Esophagus muscularis mucosa (tissue), 4 donors: ENCODE results near the gene DRC7.

Experiments used
- EP300 ChIP-seq: sonication (generic); formaldehyde crosslinking; IDR thresholded peaks from one replicate; pipeline ENCODE4 v1.6.1; 2017; ENCODE audit warnings: antibody characterized with exemption
- POLR2A ChIP-seq: fragments of 450-650 bp; IDR thresholded peaks from one replicate; pipeline ENCODE4 v1.6.1; 2017; ENCODE audit warnings: antibody characterized with exemption, moderate library complexity, mild to moderate bottlenecking, low read depth
- POLR2AphosphoS5 ChIP-seq, 2 donors: sonication (generic); formaldehyde crosslinking; IDR thresholded peaks; one replicate each; pipeline ENCODE4 v1.6.1; 2017; ENCODE audit warnings: antibody characterized with exemption in 2 of 2
- TF ChIP-seq, protein P1 (sequence below), 3 experiments: fragments of 200-600 bp in 2 of 3; fragments of 450-650 bp in 1 of 3; sonication (generic) in 2 of 3; IDR thresholded peaks; one replicate each; pipeline ENCODE4 v1.5.1; 2017 to 2019; ENCODE audit warnings: antibody characterized with exemption in 3 of 3, mild to moderate bottlenecking in 2 of 3, moderate library complexity in 1 of 3

DNA sequence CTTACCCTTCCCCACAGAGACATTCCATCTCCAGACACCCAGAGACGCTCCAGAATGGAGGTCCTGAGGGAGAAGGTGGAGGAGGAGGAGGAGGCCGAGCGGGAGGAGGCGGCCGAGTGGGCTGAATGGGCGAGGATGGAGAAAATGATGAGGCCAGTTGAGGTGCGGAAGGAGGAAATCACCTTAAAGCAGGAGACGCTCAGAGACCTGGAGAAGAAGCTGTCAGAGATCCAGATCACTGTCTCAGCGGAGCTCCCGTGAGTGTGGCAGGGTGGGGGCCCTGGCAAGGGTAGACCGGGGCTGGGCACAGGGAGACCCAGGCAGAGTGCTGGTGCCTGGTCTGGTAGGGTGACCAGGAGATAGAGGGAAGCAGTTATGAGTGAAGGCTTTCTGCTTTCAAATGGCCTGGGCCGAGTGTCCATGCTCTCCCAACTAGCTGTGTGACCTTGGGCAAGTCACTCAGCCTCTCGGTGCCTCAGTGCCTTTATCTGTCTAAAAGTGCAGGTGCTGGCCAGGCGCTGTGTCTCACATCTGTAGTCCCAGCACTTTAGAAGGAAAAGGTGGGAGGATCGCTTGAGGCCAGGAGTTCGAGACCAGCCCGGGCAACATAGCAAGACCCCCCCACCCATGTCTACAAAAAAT lies 3.4 kb downstream of the DRC7 start:
- TF ChIP-seq POLR2AphosphoS5 (IDR thresholded peaks at IDR 0.05): no peak
- TF ChIP-seq, protein P1, sequence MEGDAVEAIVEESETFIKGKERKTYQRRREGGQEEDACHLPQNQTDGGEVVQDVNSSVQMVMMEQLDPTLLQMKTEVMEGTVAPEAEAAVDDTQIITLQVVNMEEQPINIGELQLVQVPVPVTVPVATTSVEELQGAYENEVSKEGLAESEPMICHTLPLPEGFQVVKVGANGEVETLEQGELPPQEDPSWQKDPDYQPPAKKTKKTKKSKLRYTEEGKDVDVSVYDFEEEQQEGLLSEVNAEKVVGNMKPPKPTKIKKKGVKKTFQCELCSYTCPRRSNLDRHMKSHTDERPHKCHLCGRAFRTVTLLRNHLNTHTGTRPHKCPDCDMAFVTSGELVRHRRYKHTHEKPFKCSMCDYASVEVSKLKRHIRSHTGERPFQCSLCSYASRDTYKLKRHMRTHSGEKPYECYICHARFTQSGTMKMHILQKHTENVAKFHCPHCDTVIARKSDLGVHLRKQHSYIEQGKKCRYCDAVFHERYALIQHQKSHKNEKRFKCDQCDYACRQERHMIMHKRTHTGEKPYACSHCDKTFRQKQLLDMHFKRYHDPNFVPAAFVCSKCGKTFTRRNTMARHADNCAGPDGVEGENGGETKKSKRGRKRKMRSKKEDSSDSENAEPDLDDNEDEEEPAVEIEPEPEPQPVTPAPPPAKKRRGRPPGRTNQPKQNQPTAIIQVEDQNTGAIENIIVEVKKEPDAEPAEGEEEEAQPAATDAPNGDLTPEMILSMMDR (IDR thresholded peaks at IDR 0.05): no peak
- TF ChIP-seq POLR2A: no peak
- no peak for TF ChIP-seq EP300
